MCF 10A (cell line): Measurements from ENCODE around the gene BIRC5. TPM values are rescaled to one million over a fixed set of nuclear protein-coding genes. Genes with fewer than 3 reads are reported as not detected.

Source experiments
- BruUV-seq: library from RNA; stranded (reverse); fragments of 400-500 nt; replicated peaks from 2 replicates; lab custom pipeline; 2021; lab: Mats Ljungman, UMichigan
- CTCF ChIA-PET: fragments of 300-600 bp; sonication (Branson Sonifier 250); formaldehyde crosslinking; extraction: SDS; loops from one replicate; lab custom pipeline; 2021; ENCODE audit warnings: antibody characterized with exemption, inconsistent platforms; lab: Yijun Ruan, JAX
- POLR2A ChIA-PET: fragments of 300-600, 350-650 bp; sonication (Branson Sonifier 250); formaldehyde crosslinking; extraction: SDS; loops from one replicate; lab custom pipeline; 2020; ENCODE audit warnings: antibody characterized with exemption, inconsistent platforms; lab: Yijun Ruan, JAX
- DNase-seq: peaks from one replicate; pipeline ENCODE4 v3.0.0-alpha.2; 2018; ENCODE audit not compliant: unreplicated experiment
- H3K27ac Mint-ChIP-seq: one replicate; pipeline ENCODE4 v1.8.0; 2022; ENCODE audit warnings: mild to moderate bottlenecking, low read depth, mixed read lengths; ENCODE audit not compliant: unreplicated experiment
- H3K27me3 Mint-ChIP-seq: one replicate; pipeline ENCODE4 v1.8.0; 2022; ENCODE audit warnings: mixed read lengths; ENCODE audit not compliant: insufficient read depth, unreplicated experiment
- H3K36me3 Mint-ChIP-seq: one replicate; pipeline ENCODE4 v1.8.0; 2022; ENCODE audit warnings: mild to moderate bottlenecking, moderate library complexity, mixed read lengths; ENCODE audit not compliant: insufficient read depth, unreplicated experiment
- H3K4me1 Mint-ChIP-seq: one replicate; pipeline ENCODE4 v1.8.0; 2022; ENCODE audit warnings: mixed read lengths; ENCODE audit not compliant: insufficient read depth, unreplicated experiment
- H3K4me3 Mint-ChIP-seq: one replicate; pipeline ENCODE4 v1.8.0; 2022; ENCODE audit warnings: mild to moderate bottlenecking, moderate library complexity, mixed read lengths; ENCODE audit not compliant: unreplicated experiment
- H3K9me3 Mint-ChIP-seq: one replicate; pipeline ENCODE4 v1.8.0; 2022; ENCODE audit warnings: mixed read lengths; ENCODE audit not compliant: unreplicated experiment
- intact Hi-C: fragments of 100-400 bp; cut with micrococcal nuclease; formaldehyde crosslinking; loops from 2 replicates; pipeline ENCODE4 v1.14.1; 2022
- total RNA-seq: library from RNA; stranded (reverse); gene quantifications from 2 replicates; pipeline ENCODE4 v1.2.3, GENCODE V29; 2022
- TF ChIP-seq, protein P1 (sequence below): fragments of 200-600 bp; IDR thresholded peaks from one replicate; pipeline ENCODE4 v1.8.0; 2022; ENCODE audit warnings: antibody characterized with exemption, mild to moderate bottlenecking; ENCODE audit not compliant: unreplicated experiment

Gene BIRC5
- total RNA-seq, 1 experiment from 2014 or later, result 45.6 TPM

DNA sequence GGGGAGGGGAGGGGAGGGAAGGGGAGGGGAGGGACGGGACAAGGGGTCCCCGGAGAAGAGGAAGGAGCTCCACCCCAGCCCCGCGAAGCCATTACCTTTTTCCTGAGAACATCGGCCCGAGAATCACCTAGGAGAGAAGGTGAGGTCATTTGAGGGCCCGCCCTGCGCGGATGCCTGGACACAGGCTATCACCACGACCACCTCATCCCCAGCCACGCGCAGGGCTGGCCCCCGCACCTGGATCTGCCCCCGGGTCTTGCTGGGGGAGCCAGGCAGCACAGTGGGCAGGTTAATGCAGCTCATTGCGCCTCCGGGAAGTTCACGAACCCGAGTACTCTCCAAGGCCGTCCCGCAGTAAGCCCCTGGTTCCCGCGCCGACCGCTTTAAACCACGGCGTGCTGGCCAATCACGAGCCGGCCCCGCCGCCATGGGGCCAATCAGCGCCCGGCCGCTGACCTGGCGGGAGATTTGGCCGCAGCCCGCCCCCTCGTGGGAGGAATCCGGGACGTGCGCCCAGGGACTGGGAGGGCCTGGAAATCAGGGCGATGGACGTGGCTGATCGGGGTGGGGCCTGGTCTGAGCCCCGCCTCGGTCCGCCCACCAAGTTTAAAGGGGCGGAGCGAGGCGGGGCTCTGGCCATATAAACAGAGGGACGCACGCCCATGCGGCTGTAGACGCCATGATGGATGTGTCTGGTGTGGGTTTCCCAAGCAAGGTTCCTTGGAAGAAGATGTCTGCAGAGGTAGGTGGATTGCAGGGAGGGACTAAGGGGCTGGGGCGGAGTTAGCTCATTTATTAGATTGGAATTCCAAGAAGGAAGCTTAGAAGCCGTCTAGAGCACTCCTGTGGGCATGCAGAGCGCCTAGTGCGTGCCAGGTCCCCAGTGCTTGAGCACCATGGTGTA is 27.1 kb upstream of the BIRC5 start, which contains the start of the genes AFMID and TK1:
Gene AFMID, plus strand, starts transcription at position 671 of the 904 bp plus-strand sequence. Its CDS starts 9 bp downstream, at position 680.
Gene TK1, minus strand, starts transcription at position 361 of the 904 bp plus-strand sequence. Its CDS starts 58 bp downstream, at position 303.
- CTCF ChIA-PET, result interaction anchor here (0.5 to 1.5 kb wide), 13 partner anchors 10 to 680 kb away, joined by 3 to 8 read pairs (median 3); no protein-coding TSS in a partner anchor
- Mint-ChIP-seq H3K36me3 (peaks cover 32% of the 10 kb centered on the region), H3K27ac (peak within 1 kb of the TSS; percentile 67), H3K4me1 (peaks cover 12% of the 10 kb centered on the region), H3K27me3 (no peaks in the 10 kb centered on the region), H3K4me3 (peak within 1 kb of the TSS; percentile 95), H3K9me3 (no peaks in the 10 kb centered on the region)
- TF ChIP-seq, protein P1, sequence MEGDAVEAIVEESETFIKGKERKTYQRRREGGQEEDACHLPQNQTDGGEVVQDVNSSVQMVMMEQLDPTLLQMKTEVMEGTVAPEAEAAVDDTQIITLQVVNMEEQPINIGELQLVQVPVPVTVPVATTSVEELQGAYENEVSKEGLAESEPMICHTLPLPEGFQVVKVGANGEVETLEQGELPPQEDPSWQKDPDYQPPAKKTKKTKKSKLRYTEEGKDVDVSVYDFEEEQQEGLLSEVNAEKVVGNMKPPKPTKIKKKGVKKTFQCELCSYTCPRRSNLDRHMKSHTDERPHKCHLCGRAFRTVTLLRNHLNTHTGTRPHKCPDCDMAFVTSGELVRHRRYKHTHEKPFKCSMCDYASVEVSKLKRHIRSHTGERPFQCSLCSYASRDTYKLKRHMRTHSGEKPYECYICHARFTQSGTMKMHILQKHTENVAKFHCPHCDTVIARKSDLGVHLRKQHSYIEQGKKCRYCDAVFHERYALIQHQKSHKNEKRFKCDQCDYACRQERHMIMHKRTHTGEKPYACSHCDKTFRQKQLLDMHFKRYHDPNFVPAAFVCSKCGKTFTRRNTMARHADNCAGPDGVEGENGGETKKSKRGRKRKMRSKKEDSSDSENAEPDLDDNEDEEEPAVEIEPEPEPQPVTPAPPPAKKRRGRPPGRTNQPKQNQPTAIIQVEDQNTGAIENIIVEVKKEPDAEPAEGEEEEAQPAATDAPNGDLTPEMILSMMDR, result peak; percentile 71
- intact Hi-C loops, result loop anchor here (1.0 kb wide), 1 partner anchor 27 kb away; the partner anchor contains the start of gene BIRC5
- POLR2A ChIA-PET, result interaction anchor here (0.5 to 1.4 kb wide), 9 partner anchors 11 to 237 kb away, joined by 3 to 4 read pairs (median 3); no protein-coding TSS in a partner anchor
- peak; percentile 97 for DNase-seq
- no TSS peak for BruUV-seq

DNA sequence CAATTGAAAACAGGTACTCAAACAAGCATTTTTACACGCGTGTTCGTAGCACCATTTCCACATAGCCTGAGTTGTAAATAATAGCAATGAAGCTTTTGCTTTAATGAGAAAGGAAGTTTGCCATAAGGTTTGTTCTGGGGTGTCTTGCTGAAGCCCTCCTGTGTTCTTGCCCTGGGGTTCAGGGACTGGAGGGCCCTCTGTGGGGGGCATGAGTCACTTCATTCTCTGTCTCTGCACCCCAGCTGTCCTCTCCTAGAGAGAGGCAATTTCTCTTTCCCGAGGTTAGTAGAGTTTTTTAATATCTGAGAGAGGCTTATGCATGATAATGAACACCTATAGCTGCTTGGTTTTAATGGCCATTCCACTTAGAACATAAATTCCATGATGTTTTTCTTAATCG is 17.3 kb upstream of the BIRC5 start:
- Mint-ChIP-seq H3K27me3 (no peaks in the 10 kb centered on the region), H3K4me1 (peaks cover 5% of the 10 kb centered on the region), H3K9me3 (no peaks in the 10 kb centered on the region), H3K27ac (peak overlapping the region; percentile 49), H3K4me3 (no peak overlapping the region), H3K36me3 (peaks cover 54% of the 10 kb centered on the region)
- DNase-seq, result no peak
- ChIA-PET POLR2A (no interaction called here), CTCF (no interaction called here)
- no TSS peak for BruUV-seq
- TF ChIP-seq, protein P1, result no peak
- intact Hi-C loops, result no loop called here

DNA sequence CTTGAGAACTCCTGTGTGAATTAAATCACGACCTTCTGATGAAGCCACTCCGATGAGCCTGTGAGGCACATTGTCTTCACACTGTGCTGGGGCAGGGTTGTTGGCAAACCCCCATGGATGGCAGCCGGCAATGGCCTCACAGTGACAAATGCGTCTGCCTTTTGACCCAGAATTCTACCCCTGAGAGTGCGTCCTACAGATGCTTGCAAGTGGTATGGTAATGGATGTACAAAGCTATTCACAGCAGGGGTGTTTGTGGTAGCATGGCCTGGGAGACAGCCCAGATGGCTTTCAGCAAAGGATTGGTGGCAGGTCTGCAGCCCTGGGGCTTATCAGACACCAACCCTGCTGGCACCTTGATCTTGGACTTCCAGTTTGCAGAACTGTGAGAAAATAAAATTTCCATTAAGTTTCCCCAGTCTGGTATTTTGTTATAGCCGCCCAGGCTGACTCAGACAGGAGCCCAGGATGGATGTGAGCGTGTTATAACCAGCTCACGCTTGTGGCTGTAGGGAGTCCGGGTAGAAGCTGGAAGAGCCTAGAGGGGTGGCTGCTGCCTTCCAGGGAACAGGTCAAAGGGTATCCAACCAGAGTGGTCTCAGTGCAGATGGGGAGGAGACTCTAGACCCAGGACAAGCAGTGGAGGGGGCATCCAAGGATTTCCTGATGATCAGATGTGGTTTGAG is 16.8 kb upstream of the BIRC5 start:
- H3K4me3 Mint-ChIP-seq, result no peak overlapping the region
- no TSS peak for BruUV-seq

More for the DNA sequence above, 16.8 kb upstream of the BIRC5 start:
- Mint-ChIP-seq H3K27me3 (no peaks in the 10 kb centered on the region), H3K4me1 (peaks cover 5% of the 10 kb centered on the region), H3K36me3 (peaks cover 50% of the 10 kb centered on the region), H3K9me3 (no peaks in the 10 kb centered on the region), H3K27ac (peak overlapping the region; percentile 49)
- intact Hi-C loops, result no loop called here
- POLR2A ChIA-PET, result interaction anchor here (0.8 to 1.0 kb wide), 2 partner anchors 55 to 407 kb away, joined by 3 read pairs; no protein-coding TSS in a partner anchor
- no peak for DNase-seq
- TF ChIP-seq, protein P1, result no peak
- CTCF ChIA-PET, result no interaction called here
